OCI-M2 (cell line): Measurements from ENCODE around the gene GATA5.
"Not testable (repeated sequence)": the region's sequence is repeated elsewhere in the genome, so short reads cannot be mapped to it uniquely, and the experiment has no call there.

ENCODE experiments used
- DNase-seq: peaks from one replicate; lab custom pipeline; 2025; ENCODE audit not compliant: unreplicated experiment; lab: John Stamatoyannopoulos, UW

Gene GATA5

GRCh38 chr20:62433658-62434497, 41.9 kb downstream of the GATA5 start:
- DNase-seq: no peak

DNA sequence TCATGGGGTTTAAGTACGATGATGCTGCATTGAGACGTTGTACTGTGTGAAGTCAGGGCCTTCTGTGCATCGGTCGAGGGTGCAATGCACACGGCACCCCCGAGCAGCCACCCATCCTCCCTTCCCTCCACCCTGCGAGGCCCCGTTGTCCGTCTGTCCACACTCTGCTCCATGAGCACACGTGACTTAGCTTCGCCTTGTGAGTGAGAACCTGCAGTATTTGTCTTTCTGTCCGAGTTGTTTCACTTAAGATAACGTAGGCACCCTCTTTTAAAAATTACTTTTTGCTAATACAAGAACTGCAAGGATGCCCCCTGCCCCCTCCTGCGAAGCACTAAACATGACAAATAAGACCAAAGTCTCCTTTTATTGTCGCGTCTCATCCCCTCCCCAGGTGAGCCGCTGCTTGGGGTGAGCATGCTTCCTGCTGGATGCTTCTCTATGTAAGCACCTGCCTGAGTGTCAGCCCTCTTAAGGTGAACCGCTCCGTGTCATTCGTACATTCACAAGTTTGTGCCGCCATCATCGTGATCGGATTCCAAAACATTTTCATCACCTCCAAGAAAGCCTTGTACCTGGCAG, 44.8 kb downstream of the GATA5 start:
- DNase-seq: no peak

DNA sequence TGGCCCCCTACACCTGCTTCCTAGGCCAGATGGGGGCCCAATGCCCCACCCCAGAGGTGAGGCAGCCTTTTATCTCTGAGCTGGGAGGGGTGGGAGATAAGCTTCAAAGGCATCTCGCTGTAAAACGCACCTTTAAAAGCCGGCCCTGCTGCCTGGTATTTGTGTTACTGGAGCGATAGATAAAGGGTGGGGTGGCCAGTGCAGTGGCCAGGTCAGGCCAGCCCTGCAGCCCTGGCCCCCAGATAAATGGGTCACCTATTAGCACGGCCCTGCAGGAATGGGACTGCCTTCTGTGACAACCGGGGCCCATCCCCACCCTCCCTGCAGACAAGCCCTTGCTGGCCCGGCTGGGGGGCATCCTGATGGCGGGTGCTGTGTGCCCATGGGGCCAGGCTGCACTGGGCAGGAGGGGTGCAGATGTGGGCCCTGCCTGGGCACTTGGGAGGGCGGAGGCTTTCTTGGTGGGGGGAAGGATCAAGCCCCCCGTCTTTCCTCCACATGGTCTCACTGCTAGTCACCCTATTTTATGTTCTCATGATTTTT, 45.4 kb downstream of the GATA5 start:
- DNase-seq: no peak

- no peak for DNase-seq
These were observed 46.1 kb downstream of the GATA5 start for GRCh38 chr20:62429455-62430310.

- no peak for DNase-seq
These were observed 47.1 kb downstream of the GATA5 start for GRCh38 chr20:62428396-62429295.

DNA sequence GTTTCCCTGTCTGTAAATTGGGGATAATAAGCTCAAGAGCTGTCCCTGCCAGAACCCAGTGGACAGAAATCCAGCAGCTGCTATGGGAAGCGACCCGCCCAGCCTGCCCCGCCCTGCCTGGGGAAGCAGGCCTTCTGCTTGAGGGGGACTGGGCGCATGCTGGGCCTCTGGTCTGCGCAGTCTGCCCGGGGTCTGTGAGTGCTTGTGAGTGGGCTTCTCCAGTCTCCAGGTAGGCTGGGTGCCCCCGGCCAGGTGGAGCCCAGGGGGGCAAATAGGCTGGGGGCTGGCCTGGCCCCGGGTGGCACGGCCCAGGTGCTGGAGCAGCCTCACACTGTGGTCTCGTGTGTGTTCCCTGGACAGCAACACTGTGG, 47.8 kb downstream of the GATA5 start:
- DNase-seq: no peak

DNA sequence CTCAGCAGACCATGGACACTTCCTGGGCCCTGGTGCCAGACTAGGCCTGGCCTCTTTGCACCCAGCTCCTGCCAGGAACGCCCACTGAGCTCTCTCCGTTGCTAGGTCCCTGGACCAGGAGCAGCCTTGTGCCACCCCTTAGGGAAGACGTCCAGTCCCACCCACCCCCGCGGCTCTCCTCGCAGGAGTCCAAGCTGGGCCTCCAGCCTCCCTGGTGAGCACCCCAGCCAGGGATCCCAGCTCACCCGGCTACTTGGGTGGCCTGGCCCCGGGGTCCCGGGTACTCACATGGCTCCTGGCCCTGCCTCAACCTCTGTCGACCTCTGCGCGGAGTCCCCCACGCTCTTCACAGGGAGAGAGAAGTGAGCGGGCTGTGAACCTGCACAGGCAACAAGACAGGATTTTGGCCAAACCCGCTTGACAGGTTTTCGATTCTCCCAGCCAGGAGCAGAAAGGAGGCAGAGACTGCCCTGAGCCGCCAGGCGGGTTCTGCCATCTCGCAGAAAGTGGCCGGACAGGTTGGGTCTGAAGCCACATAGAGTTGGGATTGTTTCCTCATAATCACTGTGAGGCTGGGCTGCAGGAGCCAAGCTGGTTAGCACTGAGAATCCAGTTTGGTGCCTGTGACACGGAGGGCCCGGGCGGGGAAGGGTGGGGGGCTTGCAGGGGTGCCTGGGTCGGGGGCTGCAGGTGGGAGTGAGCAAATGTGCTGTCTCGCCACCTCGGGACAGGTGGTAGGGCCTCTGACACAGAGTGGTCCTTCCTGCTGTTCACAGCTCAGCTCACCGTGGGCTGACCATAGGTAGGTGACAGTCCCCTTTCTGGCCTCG, 48.4 kb downstream of the GATA5 start, which contains the start of gene RBBP8NL:
TSS of gene RBBP8NL (minus strand) at position 368 of the 830 bp plus-strand sequence. CDS start 7,892 bp downstream, outside the sequence.
- no peak for DNase-seq

DNA sequence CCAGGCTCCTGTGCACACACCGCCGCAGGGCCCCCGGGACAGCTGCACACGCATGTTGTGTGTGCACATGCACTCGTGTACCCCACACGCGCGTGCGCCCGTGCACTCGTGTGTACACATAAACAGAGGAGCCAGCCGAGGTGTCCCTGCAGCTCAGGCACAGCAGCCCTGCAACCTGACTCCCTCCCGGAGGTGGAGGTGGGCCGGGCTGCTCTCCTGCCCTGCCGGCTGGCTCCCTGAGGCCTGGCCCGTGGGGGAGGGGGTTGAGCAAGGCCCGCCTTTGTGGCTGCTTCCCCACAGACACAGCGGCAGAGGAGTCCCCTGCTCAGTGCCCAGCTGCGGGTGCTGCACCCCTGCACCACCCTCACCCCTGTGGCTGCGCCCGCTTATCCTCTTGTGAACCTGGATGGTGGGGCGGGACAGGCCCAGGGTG, 49.1 kb downstream of the GATA5 start:
- no peak for DNase-seq

GRCh38 chr20:62426059-62426348, 49.8 kb downstream of the GATA5 start:
- not testable (repeated sequence) for DNase-seq

DNA sequence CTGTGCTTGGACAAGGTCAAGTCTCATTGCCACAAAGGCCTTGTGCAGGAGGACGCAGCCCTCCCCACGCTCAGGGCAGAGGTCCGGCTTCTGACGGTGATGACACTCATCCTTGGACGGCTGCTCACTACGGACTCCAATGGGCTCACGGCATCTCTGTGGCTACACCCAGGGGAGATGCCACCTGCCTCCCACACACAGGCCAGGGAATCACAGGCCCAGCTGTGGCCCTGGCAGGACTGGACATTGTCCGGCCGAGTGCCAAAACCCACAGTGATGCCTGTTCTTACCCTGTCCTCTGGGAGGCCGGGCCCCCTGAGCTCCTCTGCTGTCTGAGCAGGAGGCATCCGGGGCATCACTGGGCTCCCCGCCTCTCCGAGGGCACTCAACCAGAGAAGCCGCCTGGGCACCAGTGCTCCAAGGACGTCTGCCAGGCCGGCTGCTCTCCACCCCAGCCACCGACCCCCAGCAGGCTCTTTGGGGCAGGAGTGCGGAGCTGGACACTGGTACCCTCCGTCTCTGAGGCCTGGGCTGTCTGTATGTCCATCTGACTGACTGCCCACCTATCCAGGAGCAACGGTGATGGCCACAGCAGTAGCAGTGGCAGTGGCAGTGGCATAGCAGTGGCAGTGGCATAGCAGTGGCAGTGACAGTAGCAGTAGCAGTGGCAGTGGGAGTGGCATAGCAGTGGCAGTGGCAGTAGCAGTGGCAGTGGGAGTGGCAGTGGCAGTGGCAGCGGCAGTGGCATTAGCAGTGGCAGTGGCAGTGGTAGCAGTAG, 50.3 kb downstream of the GATA5 start:
- no peak for DNase-seq

GRCh38 chr20:62424249-62425107, 51.3 kb downstream of the GATA5 start:
- no peak for DNase-seq

GRCh38 chr20:62423326-62423706, 52.5 kb downstream of the GATA5 start:
- DNase-seq: no peak

DNA sequence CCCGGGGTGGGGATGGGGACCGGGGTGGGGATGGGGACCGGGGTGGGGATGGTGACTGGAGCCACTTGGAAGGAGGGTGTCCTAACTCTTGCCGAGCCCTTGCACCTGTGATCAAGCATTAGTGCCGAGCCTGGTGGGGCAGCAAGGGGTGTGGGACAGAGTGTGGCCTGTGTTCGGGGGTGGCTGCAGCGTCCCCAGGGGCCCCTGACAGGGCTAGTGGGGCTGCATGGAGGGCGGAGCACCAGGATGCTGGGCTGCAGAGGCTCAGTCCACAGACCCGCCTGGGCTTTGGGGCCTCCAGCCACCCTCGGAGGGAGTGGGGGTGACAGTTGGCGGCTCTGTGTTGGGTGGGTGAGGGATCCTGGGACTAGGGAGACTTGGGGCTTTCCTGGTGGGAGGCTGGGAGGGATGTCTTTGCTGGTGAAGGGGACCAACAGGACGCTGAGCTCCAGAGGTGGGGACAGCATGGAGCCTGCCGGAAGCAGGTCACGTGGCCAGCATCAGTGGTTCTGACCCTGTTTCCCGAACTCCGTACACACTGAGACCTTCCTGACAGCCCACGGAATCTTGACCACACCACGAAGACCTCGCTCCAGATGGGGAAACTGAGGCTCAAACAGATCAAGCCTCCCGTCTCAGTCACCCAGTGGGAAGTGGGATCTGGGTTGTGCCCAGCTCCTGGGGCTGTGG, 53.0 kb downstream of the GATA5 start:
- no peak for DNase-seq

DNA sequence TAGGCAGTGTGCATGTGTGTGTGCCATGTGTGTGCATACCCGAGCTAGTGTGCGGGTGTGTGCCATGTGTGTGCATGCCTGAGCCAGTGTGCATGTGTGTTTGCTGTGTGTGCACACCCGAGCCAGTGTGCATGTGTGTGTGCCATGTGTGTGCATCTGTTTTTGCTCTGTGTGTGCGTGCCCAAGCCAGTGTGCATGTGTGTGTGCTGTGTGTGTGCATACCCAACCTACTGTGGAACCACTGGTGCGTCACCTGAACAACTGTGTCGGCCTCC, 54.1 kb downstream of the GATA5 start:
- no peak for DNase-seq

GRCh38 chr20:62420846-62421715, 54.7 kb downstream of the GATA5 start:
- no peak for DNase-seq

GRCh38 chr20:62419759-62420158, 56.0 kb downstream of the GATA5 start:
- no peak for DNase-seq
